HG02759 (cell line): ENCODE data around the gene RPL13.
"Not testable (repeated sequence)": the region's sequence is repeated elsewhere in the genome, so short reads cannot be mapped to it uniquely, and the experiment has no call there.

Experiments used
- ATAC-seq: cut with Tn5 transposase; IDR thresholded peaks from one replicate; pipeline ENCODE4 v1.9.1; 2021; ENCODE audit warnings: mild to moderate bottlenecking, moderate library complexity; ENCODE audit not compliant: unreplicated experiment

The RPL13 gene

GRCh38 chr16:89561884-89562599 lies 1.6 kb downstream of the RPL13 start:
- ATAC-seq, result no peak

- no peak for ATAC-seq
These were observed 2.5 kb downstream of the RPL13 start for GRCh38 chr16:89562939-89563338.

- ATAC-seq, result no peak
These were observed 3.3 kb downstream of the RPL13 start for GRCh38 chr16:89563639-89564392.

- no peak for ATAC-seq
These were observed 4.2 kb downstream of the RPL13 start for GRCh38 chr16:89564476-89565255.

- ATAC-seq, result no peak
These were observed 4.7 kb downstream of the RPL13 start for GRCh38 chr16:89565256-89565505.

- ATAC-seq, result no peak
These were observed 5.3 kb downstream of the RPL13 start for GRCh38 chr16:89565506-89566372.

- ATAC-seq, result no peak
These were observed 7.4 kb downstream of the RPL13 start for GRCh38 chr16:89567656-89568594.

- no peak for ATAC-seq
These were observed 9.2 kb downstream of the RPL13 start for GRCh38 chr16:89569506-89570341.

GRCh38 chr16:89570342-89570923 lies 10.0 kb downstream of the RPL13 start:
- no peak for ATAC-seq

GRCh38 chr16:89570983-89571598 lies 10.6 kb downstream of the RPL13 start:
- not testable (repeated sequence) for ATAC-seq

GRCh38 chr16:89571636-89572035 lies 11.2 kb downstream of the RPL13 start:
- ATAC-seq, result no peak

GRCh38 chr16:89572073-89572484 lies 11.6 kb downstream of the RPL13 start:
- no peak for ATAC-seq

GRCh38 chr16:89572485-89573205 lies 12.2 kb downstream of the RPL13 start:
- no peak for ATAC-seq

- ATAC-seq, result no peak
These were observed 13.6 kb downstream of the RPL13 start for GRCh38 chr16:89573826-89574680.

- ATAC-seq, result peak; percentile 55
These were observed 14.3 kb downstream of the RPL13 start for GRCh38 chr16:89574681-89575246.
